ENCODE measurements around the gene SORL1-AS1.

DNA sequence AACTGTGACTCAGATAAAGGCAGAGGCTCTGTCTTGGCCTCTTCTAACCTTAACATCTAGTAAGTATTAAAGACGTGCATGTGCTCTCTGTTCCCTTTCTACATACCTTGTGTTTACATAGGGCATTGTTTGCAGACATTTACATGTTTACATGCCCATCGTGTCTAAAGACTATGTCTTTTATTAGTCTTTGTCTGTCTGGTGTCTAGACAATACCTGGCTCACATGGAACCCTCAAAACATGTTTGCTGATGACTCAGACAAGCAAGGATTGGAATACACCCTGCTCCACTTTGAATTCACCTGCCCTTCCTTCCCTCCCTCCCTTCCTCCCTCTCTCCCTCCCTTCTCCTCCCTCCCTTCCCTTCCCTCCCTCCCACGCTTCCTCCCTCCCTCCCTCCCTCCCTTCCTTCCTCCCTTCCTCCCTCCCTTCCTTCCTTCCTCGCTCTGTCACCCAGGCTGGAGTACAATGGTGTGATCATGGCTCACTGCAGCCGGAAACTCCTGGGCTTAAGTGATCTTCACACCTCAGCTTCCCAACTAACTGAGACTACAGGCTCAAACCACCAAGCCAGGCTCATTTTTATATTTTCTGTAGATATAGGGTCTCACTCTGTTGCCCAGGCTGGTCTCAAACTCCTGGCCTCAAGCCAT lies 23.7 kb upstream of the SORL1-AS1 start:
- TF ChIP-seq, protein P1, sequence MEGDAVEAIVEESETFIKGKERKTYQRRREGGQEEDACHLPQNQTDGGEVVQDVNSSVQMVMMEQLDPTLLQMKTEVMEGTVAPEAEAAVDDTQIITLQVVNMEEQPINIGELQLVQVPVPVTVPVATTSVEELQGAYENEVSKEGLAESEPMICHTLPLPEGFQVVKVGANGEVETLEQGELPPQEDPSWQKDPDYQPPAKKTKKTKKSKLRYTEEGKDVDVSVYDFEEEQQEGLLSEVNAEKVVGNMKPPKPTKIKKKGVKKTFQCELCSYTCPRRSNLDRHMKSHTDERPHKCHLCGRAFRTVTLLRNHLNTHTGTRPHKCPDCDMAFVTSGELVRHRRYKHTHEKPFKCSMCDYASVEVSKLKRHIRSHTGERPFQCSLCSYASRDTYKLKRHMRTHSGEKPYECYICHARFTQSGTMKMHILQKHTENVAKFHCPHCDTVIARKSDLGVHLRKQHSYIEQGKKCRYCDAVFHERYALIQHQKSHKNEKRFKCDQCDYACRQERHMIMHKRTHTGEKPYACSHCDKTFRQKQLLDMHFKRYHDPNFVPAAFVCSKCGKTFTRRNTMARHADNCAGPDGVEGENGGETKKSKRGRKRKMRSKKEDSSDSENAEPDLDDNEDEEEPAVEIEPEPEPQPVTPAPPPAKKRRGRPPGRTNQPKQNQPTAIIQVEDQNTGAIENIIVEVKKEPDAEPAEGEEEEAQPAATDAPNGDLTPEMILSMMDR (IDR thresholded peaks at IDR 0.05), result no peak
- TF ChIP-seq REST (IDR thresholded peaks at IDR 0.05; ENCODE audit: low read depth, low read length) (no peak), CHD2 (IDR thresholded peaks at IDR 0.05; ENCODE audit: low read length, partially characterized antibody) (no peak), MAX (IDR thresholded peaks at IDR 0.05; ENCODE audit: low read depth) (no peak), RAD21 (IDR thresholded peaks at IDR 0.05; ENCODE audit: low read length) (no peak)

Measured in SK-N-SH (cell line).